Measurements from ENCODE around the gene AGTPBP1. TPM values are rescaled to one million over a fixed set of nuclear protein-coding genes. Genes with fewer than 3 reads are reported as not detected.

The AGTPBP1 gene
- total RNA-seq, 2 donors from 2014 or later = 11.2 to 11.7 TPM

GRCh38 chr9:85501882-85502281, 239.9 kb downstream of the AGTPBP1 start:
- no peak overlapping the region for H3K27ac ChIP-seq
- intact Hi-C loops (cut with DNase I) = no loop called here
- no peaks in the 10 kb centered on the region for H3K9me3 ChIP-seq
- H3K36me3 ChIP-seq = no peaks in the 10 kb centered on the region
- H3K4me3 ChIP-seq = no peak overlapping the region
- no peaks in the 10 kb centered on the region for H3K4me1 ChIP-seq
- no peak for DNase-seq
- H3K9ac ChIP-seq (ENCODE audit: low read depth in 2 of 2, low read length in 2 of 2) = no peak overlapping the region
- TF ChIP-seq CTCF (IDR thresholded peaks at IDR 0.05) = no peak
- H3K27me3 ChIP-seq = no peaks in the 10 kb centered on the region

GRCh38 chr9:85501456-85501855, 240.3 kb downstream of the AGTPBP1 start:
- Histone ChIP-seq H3K27me3 (no peaks in the 10 kb centered on the region), H3K4me1 (no peaks in the 10 kb centered on the region), H3K9me3 (no peaks in the 10 kb centered on the region), H3K36me3 (no peaks in the 10 kb centered on the region), H3K9ac (ENCODE audit: low read depth in 2 of 2, low read length in 2 of 2) (no peak overlapping the region), H3K4me3 (no peak overlapping the region), H3K27ac (no peak overlapping the region)
- no peak for TF ChIP-seq CTCF (IDR thresholded peaks at IDR 0.05)
- no peak for DNase-seq
- intact Hi-C loops (cut with DNase I) = no loop called here

Other genes with a start within 250 kb of the AGTPBP1 start
- 10 to 100 TPM; 29.2 to 40.2 TPM for gene NAA35, start 199.2 kb upstream of the AGTPBP1 start, total RNA-seq

Data from colonic mucosa (tissue), 4 donors.